HG02798 (cell line): ENCODE results near the gene CYP1B1.

Experiments
- ATAC-seq: cut with Tn5 transposase; IDR thresholded peaks from one replicate; pipeline ENCODE4 v1.9.1; 2021; ENCODE audit warnings: mild to moderate bottlenecking; ENCODE audit not compliant: unreplicated experiment, poor library complexity

The CYP1B1 gene

GRCh38 chr2:38077431-38077769, 1.4 kb upstream of the CYP1B1 start:
- ATAC-seq: no peak

DNA sequence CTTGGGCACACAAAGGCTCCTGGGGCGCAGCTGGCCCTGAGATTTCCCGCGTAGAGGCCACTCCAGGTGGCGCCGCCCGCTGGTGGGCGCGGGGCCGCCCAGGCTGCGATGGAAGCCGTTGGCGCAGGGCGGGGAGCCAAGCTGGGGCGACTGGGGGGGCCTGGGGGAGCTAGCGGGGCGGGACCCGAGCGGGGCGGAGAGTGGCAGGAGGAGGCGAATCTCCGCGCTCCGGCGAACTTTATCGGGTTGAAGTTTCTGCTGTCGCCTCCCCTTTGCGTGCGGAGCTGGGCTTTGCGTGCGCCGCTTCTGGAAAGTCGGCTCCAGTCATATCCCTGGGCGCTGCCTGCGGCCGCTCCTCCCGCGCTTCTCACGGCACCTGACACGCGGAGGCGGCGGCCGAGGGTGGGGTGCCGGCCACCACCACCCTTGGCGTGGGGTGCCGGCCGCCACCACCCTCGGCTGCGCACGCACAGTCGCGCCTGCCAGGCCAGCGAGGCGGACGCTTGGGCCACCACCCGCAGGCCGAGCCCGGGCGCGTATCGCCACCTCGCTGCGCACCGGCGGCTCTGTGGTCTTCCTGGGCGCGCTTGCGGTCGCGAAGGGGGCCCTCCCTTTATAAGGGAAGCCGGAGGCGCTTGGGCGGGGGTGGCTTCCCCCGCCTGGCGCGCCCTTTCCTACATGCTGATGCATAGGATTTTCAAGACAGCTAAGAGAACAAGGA, 919 bp upstream of the CYP1B1 start:
- peak; percentile 58 for ATAC-seq

DNA sequence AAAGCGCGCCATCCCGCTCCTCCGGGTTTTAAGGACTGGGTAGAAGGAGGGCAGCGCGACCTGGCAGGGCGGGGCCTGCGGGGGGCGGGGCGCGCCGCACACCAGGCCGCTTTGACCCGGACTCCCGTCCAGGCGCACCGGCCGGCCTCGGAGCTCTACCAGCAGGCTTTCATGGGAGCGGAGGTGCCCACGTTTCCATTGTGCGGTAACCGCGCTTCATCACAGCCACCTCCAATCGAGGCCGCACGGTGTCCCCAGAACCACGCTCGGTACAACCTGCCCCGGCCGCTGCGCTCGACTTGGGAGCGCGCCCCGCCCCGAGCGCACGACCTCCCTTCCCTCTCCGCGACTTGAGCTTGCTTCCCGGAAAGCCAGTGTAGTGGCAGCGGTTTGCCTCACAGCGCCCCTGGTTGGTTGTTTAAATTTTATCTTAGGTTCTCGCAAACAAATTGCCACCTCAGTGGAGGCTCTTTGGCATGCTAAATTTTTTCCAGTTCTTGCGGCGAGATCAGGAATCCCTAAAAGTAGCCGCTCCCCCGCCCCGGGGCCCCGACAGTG, 280 bp upstream of the CYP1B1 start:
- peak; percentile 42 for ATAC-seq

DNA sequence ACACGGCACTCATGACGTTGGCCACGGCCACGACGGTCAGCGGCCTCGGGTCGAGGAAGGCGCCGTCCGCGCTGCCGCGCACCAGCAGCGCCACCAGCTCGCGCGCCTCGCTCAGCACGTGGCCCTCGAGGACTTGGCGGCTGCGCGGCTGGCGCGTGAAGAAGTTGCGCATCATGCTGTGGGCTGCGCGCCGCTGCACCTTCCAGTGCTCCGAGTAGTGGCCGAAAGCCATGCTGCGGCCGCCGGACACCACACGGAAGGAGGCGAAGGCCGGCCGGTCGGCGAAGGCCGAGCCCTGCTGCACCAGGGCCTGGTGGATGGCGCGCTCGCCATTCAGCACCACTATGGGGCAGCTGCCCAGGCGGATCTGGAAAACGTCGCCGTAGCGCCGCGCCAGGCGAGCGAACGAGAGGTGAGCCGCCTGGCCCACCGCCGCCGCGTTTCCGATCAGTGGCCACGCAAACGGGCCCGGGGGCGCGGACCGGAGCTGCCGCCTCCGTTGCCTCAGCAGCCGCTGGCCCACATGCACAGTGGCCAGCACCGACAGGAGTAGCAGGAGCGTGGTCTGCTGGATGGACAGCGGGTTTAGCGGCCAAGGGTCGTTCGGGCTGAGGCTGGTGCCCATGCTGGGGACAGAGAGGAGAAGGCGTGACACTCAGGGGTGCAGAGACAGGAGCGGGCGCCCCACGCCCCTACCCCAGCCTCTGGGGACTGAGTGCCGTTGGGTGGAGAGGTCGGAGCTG, 1.0 kb downstream of the CYP1B1 start:
- no peak for ATAC-seq

DNA sequence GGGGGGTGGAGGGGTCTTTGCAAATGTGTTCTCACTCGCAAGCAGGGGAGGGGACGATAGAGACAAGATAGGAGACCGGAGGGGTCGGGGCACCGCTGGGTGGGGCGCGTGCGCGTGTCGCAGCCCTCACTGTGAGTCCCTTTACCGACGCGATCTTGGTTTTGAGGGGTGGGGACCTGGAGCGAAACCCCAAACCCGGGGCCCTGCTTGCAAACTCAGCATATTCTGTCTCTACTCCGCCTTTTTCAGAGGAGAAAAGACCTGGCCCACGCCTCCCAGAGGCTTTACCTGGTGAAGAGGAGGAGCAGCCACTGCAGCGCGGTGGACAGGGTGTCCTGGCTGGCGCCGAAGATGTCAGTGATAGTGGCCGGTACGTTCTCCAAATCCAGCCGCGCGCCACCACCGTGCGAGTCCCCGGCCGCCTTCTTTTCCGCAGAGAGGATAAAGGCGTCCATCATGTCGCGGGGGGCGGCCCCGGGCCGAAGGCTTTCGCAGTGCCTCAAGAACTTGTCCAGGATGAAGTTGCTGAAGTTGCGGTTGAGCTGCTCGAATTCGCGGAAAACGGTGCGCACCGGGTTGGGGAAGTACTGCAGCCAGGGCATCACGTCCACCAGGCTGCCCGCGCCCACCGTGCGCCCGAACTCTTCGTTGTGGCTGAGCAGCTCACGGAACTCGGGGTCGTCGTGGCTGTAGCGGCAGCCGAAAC, 1.7 kb downstream of the CYP1B1 start:
- ATAC-seq: no peak

- no peak for ATAC-seq
Observed at GRCh38 chr2:38073211-38074057, 2.5 kb downstream of the CYP1B1 start.

DNA sequence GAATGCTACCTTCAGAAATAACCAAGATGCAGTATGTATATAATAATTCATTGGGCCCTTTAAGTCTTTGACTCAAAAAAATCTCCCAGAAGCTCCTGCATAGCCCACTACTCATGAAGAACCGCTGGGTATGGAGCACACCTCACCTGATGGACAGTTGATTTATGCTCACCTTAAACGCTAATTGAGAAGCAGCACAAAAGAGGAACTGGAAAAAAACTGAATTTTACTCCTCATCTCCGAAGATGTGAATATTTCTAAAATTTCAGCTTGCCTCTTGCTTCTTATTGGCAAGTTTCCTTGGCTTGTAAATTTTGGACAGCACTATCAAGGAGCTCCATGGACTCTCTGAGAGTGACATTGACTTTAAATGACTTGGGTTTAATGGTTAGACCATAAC, 5.5 kb downstream of the CYP1B1 start:
- no peak for ATAC-seq

DNA sequence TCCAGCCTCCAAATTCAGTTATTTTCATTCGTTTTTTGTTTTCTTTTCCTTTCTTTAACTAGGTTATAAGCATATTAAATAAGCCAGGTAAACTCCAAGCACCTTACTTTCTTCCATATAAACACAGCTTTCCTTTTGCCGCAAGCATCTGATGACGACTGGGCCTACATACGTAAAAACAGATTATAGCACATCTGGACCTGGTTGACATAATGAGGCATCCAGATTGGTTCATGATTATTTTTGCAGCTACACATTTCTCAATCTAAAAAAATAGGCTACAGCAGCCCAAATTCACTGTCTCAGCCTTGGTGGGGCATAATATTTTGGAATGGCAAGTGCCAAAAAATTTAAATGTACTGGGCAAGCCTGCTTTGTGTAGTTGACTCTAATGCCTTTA, 7.7 kb downstream of the CYP1B1 start:
- no peak for ATAC-seq

DNA sequence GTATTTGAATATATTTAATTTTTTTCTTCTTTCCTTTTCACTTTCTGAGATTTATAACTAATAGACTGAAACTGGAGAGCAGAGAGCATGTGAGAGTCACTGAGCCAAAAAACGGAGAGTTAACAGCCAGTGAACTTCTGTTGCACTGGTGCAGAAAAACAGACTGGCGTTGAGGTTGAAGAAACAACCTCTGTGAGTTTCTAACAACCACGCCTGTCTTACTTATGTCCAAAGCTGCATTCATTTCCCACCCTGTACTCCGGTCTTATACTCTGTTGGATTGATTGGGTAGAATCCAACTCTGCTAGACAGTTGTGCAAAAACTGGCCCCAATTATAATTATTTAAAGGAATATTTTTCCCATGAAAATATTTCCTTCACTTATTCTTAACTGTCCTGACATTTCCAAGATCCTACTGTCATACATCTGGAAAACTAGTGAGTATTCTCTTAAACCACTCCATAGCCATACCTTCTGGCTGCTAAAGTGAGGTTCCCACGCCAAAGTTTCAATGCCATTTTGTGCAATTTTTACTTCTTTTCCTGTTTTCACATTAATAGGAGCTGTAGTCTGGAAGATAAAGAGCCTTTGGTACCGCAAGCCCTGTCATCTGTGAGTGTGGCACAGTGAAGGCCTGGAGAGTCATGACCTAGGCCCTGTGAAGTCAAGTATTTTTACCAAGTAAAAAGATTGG, 9.4 kb downstream of the CYP1B1 start:
- ATAC-seq: no peak

- ATAC-seq: no peak
Observed at GRCh38 chr2:38065502-38066135, 10.3 kb downstream of the CYP1B1 start.

DNA sequence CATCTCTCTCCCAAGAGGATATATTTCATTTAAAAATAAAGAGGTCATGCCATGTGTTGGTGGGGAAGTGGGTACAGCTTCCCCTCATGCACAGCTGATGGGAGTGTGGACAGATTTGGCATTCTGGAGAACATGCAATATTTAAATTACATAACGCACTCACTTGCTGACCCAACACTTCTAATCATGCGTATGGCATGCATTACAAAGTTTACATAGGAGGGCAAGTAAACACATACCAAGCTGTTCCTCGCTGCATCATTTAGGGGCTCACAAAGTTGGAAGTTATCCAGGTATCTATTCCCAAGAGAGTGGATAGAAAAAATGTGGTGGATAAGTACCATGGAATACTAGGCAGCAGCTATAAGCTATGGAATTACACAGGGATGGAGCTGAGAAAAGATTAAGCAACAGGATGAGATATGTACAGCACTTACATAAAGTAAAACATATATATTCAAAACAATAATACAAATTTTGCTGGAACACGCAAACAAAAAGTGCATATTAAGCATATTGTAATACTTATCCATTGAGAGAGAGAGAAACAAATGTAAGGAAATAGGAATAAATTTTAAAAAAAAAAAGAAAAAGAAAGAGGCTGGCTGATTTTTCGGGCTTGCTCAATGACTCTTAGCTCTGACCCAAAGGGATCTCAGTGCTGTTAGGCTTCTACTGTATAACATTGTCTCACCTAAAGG, 11.0 kb downstream of the CYP1B1 start:
- no peak for ATAC-seq

DNA sequence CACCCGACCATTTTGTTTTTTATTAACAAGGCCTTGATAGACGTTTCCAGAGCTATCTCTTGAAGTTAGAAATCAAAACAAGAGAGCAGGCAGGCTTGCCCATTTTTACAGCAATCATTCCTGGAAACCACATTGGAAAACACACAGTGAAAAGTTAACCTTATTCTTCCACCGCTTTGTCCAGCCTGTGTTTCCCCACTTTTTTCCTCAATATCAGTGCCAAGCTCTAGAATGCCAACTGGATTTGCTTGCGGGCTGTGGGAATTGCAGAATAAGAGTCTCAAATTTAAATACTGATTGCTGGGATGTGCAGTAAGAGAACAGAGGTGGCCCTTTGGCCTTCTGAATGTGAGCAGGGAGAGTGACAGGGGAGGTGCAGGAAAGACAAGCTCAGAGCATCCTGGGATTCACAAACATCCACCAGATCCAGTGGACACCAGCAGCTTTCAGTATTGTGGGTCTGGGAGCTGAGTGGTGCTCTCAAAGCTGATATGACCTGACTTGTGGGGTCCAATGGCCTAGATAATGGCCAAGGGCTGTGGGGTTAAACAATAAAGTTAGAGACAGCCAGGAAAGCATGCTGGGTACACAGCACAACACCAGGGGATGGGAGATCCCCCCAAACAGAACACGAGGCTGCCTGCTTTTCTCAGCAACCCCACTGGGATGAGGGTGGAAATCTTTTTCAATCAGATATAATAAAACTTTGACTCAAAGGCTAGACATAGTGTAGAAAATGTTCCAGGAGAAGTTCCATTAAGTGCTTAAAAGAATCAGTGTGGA, 15.5 kb downstream of the CYP1B1 start:
- ATAC-seq: no peak

DNA sequence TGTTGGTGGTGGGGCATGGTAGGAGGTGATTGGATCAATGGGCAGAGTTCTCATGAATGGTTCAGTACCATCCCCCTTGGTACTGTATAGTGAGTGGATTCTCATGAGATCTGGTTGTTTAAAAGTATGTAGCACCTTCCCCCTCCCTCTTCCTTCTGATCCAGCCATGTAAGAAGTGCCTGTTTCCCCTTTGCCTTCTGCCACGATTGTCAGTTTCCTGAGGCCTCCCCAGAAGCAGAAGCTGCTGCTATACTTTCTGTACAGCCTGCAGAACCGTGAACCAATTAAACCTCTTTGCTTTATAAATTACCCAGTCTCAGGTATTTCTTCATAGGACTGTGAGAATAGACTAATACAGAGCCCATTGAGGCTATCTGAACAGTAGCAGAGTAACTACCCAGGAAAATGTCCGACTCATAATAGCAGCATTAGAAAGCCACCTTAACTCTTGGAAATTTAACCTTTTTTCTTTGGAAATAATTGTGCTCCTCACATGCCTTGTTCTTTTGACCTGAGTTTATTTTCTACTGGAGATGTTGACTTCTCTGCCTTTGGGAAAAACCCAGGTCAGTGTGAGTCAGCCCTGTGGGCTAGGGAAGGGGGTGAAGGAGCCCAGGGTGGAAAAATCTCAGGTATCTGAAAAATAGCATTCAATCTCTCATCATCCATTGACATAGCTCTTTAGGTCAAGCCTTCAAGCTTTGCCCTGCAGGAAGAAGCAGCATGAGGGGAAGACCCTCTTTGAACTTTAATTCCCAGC, 18.1 kb downstream of the CYP1B1 start:
- ATAC-seq: no peak

DNA sequence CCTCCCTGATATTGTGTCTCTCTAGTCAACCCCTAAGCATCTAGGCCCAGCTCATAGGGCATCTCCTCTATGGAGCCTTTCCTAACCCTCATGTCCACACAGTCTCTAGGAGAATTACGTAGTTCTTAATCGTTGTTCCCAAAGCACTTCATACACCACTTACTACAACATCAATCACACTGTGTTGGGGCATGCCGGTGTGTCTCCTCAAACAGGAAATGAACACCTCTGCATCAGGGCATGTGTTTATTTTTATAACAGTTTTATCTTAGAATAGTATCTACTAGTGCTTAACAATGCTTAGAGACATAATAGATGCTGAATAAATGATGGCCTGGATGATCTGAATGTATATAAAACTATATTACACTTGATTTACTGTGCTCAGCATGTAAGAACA, 19.7 kb downstream of the CYP1B1 start:
- ATAC-seq: no peak

DNA sequence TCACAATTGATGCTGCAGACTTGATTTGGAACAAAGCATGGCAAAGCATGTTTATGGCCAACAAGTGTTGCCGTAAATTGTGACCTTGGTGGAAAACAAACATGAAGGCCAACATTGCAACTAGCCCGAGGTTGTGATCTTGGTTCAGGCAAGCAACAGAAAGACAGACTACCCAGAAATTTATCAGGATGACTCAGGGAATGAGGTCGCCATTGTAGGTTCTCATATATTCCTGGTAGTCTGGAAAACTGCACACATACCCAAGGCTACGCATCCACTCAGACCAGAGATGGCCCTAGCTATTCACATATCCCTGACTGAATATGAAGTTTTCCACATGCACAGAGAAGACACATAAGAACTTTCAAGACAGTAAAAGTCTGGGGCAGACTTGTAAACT, 30.1 kb downstream of the CYP1B1 start:
- no peak for ATAC-seq

GRCh38 chr2:38039121-38039910, 36.6 kb downstream of the CYP1B1 start:
- no peak for ATAC-seq
